WERI-Rb-1 (cell line): ENCODE data around the gene RHCE.

Source experiments
- DNase-seq: peaks from one replicate; pipeline ENCODE4 v3.0.0-alpha.2; 2020
- H3K27ac ChIP-seq: fragments of 250-450 bp; sonication (Bioruptor Pico); 2 replicates; pipeline ENCODE4 v1.5.1; 2020; ENCODE audit warnings: mild to moderate bottlenecking, moderate library complexity
- H3K27me3 ChIP-seq: fragments of 250-450 bp; sonication (Bioruptor Pico); 2 replicates; pipeline ENCODE4 v1.5.1; 2021; ENCODE audit warnings: mild to moderate bottlenecking, low read depth, moderate library complexity; ENCODE audit not compliant: insufficient read depth, severe bottlenecking
- H3K36me3 ChIP-seq: fragments of 250-450 bp; sonication (Bioruptor Pico); 2 replicates; pipeline ENCODE4 v1.5.1; 2020; ENCODE audit warnings: mild to moderate bottlenecking, moderate library complexity
- H3K4me3 ChIP-seq: 2 replicates; pipeline ENCODE4 v1.5.1; 2011; ENCODE audit warnings: low read depth, mild to moderate bottlenecking, control low read depth, low read length
- H3K9me3 ChIP-seq: fragments of 250-450 bp; sonication (Bioruptor Pico); 2 replicates; pipeline ENCODE4 v1.5.1; 2021; ENCODE audit warnings: mild to moderate bottlenecking, moderate library complexity; ENCODE audit not compliant: severe bottlenecking
- CTCF ChIP-seq: IDR thresholded peaks from 2 replicates; pipeline ENCODE4 v1.5.1; 2011; ENCODE audit warnings: low read depth, mild to moderate bottlenecking, control low read depth, inconsistent platforms, low read length

Gene RHCE

GRCh38 chr1:25431955-25432719, 11.5 kb upstream of the RHCE start:
- DNase-seq, result no peak
- no peak for TF ChIP-seq CTCF
- H3K27ac ChIP-seq, result no peak overlapping the region; the same call in 1 of the 2 replicates
- no peaks in the 10 kb centered on the region for H3K27me3 ChIP-seq
- H3K4me3 ChIP-seq, result peak overlapping the region; percentile 96
- H3K36me3 ChIP-seq, result peaks cover 15% of the 10 kb centered on the region
- H3K9me3 ChIP-seq, result no peaks in the 10 kb centered on the region

- peak overlapping the region; percentile 97 for H3K27ac ChIP-seq
- peak; percentile 9 for DNase-seq
Measured at GRCh38 chr1:25430967-25431881, 10.6 kb upstream of the RHCE start.

GRCh38 chr1:25430073-25430966, 9.7 kb upstream of the RHCE start, which contains the start of gene MACO1:
MACO1 (plus strand) TSS chr1:25430897; CDS start chr1:25431099, 202 bp downstream.
- Histone ChIP-seq H3K27me3 (no peaks in the 10 kb centered on the region), H3K4me3 (peak within 1 kb of the TSS; percentile 96), H3K36me3 (peaks cover 11% of the 10 kb centered on the region), H3K27ac (peak within 1 kb of the TSS; percentile 97), H3K9me3 (no peaks in the 10 kb centered on the region)
- DNase-seq, result peak; percentile 96
- TF ChIP-seq CTCF, result no peak

More at GRCh38 chr1:25430967-25431881, 10.6 kb upstream of the RHCE start:
- H3K27me3 ChIP-seq, result no peaks in the 10 kb centered on the region
- H3K4me3 ChIP-seq, result peak overlapping the region; percentile 96
- H3K9me3 ChIP-seq, result no peaks in the 10 kb centered on the region
- peaks cover 13% of the 10 kb centered on the region for H3K36me3 ChIP-seq
- no peak for TF ChIP-seq CTCF

- TF ChIP-seq CTCF, result no peak
- H3K36me3 ChIP-seq, result peaks cover 10% of the 10 kb centered on the region
Measured at GRCh38 chr1:25428475-25429166, 8.0 kb upstream of the RHCE start.

GRCh38 chr1:25427696-25428095, 7.1 kb upstream of the RHCE start:
- no peak overlapping the region for H3K27ac ChIP-seq
- no peaks in the 10 kb centered on the region for H3K27me3 ChIP-seq
- H3K4me3 ChIP-seq, result no peak overlapping the region
- TF ChIP-seq CTCF, result no peak
- no peak for DNase-seq
- H3K9me3 ChIP-seq, result no peaks in the 10 kb centered on the region
- peaks cover 4% of the 10 kb centered on the region for H3K36me3 ChIP-seq

More at GRCh38 chr1:25428475-25429166, 8.0 kb upstream of the RHCE start:
- no peaks in the 10 kb centered on the region for H3K9me3 ChIP-seq
- no peak for DNase-seq
- H3K27ac ChIP-seq, result no peak overlapping the region
- H3K27me3 ChIP-seq, result no peaks in the 10 kb centered on the region
- H3K4me3 ChIP-seq, result no peak overlapping the region
